H7 (cell line): ENCODE data around the gene IL3. TPM values are rescaled to one million over a fixed set of nuclear protein-coding genes. Genes with fewer than 3 reads are reported as not detected.

Experiments used
- DNase-seq: peaks from one replicate; pipeline ENCODE4 v3.0.0; 2012
- H3K27me3 ChIP-seq: 2 replicates; pipeline ENCODE4 v1.6.0; 2011; ENCODE audit warnings: mild to moderate bottlenecking, low read length; ENCODE audit not compliant: control insufficient read depth, insufficient read depth
- H3K36me3 ChIP-seq: replicated peaks from 2 replicates; pipeline ENCODE4 v1.5.1; 2011; ENCODE audit warnings: low read length; ENCODE audit not compliant: control insufficient read depth, insufficient read depth
- H3K4me3 ChIP-seq: 2 replicates; pipeline ENCODE4 v1.5.1; 2011; ENCODE audit warnings: low read depth, mild to moderate bottlenecking, control low read depth, low read length, moderate library complexity; ENCODE audit not compliant: insufficient read depth
- total RNA-seq: library from RNA; depleted of rRNA; stranded (reverse); fragments of >200 nt; shearing (Covaris generic); gene quantifications from 2 replicates; pipeline ENCODE4 v1.2.3, GENCODE V29; 2014

The IL3 gene
- total RNA-seq, 1 experiment from 2014 or later: not detected

DNA sequence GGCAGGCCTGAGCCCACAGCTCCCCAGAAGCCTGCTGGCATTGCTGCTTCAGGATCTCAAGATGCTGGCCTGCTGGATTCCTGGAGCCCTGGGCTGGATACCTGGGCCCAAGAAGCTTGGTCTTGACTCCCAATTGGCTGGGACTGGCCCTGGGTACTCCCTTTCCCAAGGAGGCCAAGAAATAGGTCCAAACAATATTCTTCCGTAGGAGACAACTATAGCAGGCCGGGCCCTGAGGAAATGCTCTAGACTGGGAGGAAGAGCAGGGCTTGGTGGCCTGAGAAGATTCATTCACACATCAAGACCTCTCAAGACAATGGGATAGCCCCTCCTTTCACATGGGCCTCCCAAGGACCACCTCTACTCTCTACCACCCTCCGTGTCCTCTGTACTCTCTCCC lies 21.0 kb downstream of the IL3 start:
- Histone ChIP-seq H3K36me3 (no peaks in the 10 kb centered on the region), H3K27me3 (no peaks in the 10 kb centered on the region), H3K4me3 (no peak overlapping the region)
- DNase-seq: no peak

DNA sequence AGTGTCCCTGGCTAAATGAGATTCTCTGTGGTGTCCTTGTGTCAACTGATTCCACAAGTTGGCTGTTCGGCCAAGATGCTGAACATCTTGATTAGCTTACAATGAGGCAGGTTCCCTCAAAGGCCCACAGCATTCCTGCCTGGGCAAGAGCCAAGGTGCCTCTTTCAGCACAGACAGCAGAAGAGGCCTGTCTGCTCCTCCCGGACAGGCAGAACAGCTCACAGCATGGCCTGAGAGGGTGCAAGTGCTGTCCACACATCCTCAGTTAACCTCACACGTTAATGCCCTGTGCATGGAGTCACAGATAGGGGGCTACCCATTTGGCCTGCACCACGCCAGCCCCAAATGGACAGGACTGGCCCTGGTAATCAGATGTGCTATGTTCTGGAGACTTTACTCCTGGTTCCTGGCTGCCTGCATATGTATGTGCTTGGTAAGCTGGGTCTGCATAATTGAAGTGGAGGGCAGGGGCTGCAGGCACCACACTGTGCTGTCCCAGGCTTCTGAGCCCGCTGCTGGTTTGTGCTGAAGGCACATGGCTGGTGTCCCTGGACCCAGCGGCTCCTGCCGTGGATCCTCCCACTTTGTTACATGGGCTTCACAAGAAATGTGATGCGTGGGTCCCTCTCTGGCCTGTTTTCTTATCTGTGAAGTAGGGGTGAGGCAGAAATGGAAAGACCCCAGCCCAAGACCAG lies 22.0 kb downstream of the IL3 start:
- DNase-seq: no peak
- H3K27me3 ChIP-seq: no peaks in the 10 kb centered on the region

GRCh38 chr5:132083071-132083678 lies 22.7 kb downstream of the IL3 start:
- DNase-seq: no peak
- Histone ChIP-seq H3K36me3 (no peaks in the 10 kb centered on the region), H3K27me3 (no peaks in the 10 kb centered on the region), H3K4me3 (no peak overlapping the region)

More for the DNA sequence above, 22.0 kb downstream of the IL3 start:
- H3K4me3 ChIP-seq: no peak overlapping the region
- H3K36me3 ChIP-seq: no peaks in the 10 kb centered on the region

- no peaks in the 10 kb centered on the region for H3K36me3 ChIP-seq
- no peak overlapping the region for H3K4me3 ChIP-seq
- no peak for DNase-seq
- no peaks in the 10 kb centered on the region for H3K27me3 ChIP-seq
Measured at GRCh38 chr5:132085686-132086085, 25.2 kb downstream of the IL3 start.

GRCh38 chr5:132086277-132086794 lies 25.9 kb downstream of the IL3 start:
- no peaks in the 10 kb centered on the region for H3K36me3 ChIP-seq
- H3K4me3 ChIP-seq: no peak overlapping the region
- DNase-seq: no peak
- no peaks in the 10 kb centered on the region for H3K27me3 ChIP-seq

GRCh38 chr5:132087176-132087575 lies 26.7 kb downstream of the IL3 start:
- Histone ChIP-seq H3K4me3 (no peak overlapping the region), H3K27me3 (no peaks in the 10 kb centered on the region), H3K36me3 (no peaks in the 10 kb centered on the region)
- DNase-seq: no peak

DNA sequence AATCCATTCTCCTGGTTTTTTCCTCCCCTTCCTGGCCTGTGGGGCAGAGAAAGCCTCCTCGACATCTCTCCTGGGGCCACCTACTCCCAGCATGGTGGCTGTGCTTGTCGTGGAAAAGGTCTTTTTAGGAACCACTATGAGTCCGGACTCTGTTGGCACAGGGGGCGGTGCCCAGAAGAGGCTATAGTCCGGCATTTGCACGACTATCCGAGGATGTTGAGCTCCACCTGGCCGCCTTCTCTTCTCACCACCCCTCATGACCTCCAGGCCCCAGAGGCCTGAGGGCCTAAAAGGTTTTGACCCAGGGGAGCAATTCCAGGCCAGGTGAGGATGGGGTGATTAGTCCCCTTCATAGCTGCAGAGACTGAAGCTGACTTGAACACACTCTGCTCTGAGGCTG lies 27.2 kb downstream of the IL3 start:
- H3K4me3 ChIP-seq: no peak overlapping the region
- H3K27me3 ChIP-seq: no peaks in the 10 kb centered on the region
- H3K36me3 ChIP-seq: no peaks in the 10 kb centered on the region
- DNase-seq: no peak

DNA sequence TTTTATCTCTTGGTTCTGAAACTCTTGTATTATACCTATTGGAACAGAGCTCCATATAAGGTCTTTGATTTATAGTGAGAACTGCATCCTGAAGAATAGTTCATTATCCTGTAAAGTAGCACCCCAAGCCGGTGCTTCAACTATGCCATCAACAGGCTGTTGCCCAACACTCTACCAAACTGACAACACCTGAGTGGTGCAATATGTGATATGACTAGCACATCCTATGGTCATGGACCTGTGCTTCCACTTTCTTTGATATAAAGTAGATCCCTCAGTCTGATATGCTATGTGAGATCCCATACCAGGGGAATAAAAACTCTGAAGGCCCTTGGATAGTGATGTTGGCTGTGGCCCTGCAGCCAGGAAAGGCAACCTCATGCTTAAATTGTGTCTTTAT lies 28.9 kb downstream of the IL3 start:
- Histone ChIP-seq H3K4me3 (no peak overlapping the region), H3K36me3 (no peaks in the 10 kb centered on the region), H3K27me3 (no peaks in the 10 kb centered on the region)
- no peak for DNase-seq

GRCh38 chr5:132090107-132090506 lies 29.7 kb downstream of the IL3 start:
- H3K4me3 ChIP-seq: no peak overlapping the region
- no peaks in the 10 kb centered on the region for H3K27me3 ChIP-seq
- no peak for DNase-seq
- H3K36me3 ChIP-seq: no peaks in the 10 kb centered on the region

DNA sequence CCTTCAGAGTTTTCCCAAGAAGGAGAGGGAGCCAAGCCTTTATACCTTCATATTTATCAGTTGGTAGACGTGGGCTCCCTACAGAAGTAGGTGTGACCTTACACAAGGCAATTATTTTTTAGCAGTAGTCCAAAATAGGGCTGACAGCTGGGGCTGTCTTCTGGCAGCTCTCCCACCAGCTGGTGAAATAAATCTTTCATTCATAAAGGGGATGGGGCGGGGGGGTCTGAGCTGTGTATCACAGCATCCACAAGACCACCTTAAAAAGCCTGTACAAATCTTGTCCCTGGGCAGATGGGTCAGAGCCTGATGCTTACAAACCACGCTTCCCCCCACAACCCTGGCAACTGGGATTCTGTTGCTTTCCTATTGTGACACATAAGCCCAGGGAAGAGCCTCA lies 32.8 kb downstream of the IL3 start:
- Histone ChIP-seq H3K4me3 (no peak overlapping the region), H3K27me3 (no peaks in the 10 kb centered on the region)
- DNase-seq: no peak

GRCh38 chr5:132094393-132095076 lies 34.1 kb downstream of the IL3 start:
- no peak for DNase-seq
- H3K27me3 ChIP-seq: no peaks in the 10 kb centered on the region

More for the DNA sequence above, 32.8 kb downstream of the IL3 start:
- H3K36me3 ChIP-seq: no peaks in the 10 kb centered on the region

DNA sequence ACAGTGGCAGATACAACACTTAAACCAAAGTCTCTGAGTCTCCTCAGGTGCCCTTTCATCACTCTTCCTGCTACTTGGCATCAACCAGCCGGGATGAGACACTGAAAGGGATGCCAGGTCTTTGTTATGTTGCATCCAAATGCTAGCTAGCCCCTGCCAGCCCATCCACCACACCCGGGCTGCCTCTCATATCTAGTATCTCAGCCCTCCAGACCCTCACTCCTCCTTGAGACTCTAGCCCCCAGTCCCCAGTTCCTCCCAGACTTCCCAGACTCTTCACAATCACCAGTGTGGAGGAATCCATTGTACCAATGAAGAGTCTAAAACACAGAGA lies 34.6 kb downstream of the IL3 start:
- H3K36me3 ChIP-seq: no peaks in the 10 kb centered on the region
- DNase-seq: no peak
- no peaks in the 10 kb centered on the region for H3K27me3 ChIP-seq
- H3K4me3 ChIP-seq: no peak overlapping the region

More at GRCh38 chr5:132094393-132095076, 34.1 kb downstream of the IL3 start:
- Histone ChIP-seq H3K36me3 (no peaks in the 10 kb centered on the region), H3K4me3 (no peak overlapping the region)

- Histone ChIP-seq H3K27me3 (no peaks in the 10 kb centered on the region), H3K36me3 (no peaks in the 10 kb centered on the region), H3K4me3 (no peak overlapping the region)
- DNase-seq: no peak
Measured at GRCh38 chr5:132095424-132095972, 35.0 kb downstream of the IL3 start.

- no peak overlapping the region for H3K4me3 ChIP-seq
- no peaks in the 10 kb centered on the region for H3K36me3 ChIP-seq
- H3K27me3 ChIP-seq: no peaks in the 10 kb centered on the region
- no peak for DNase-seq
Measured at GRCh38 chr5:132096904-132097303, 36.4 kb downstream of the IL3 start.

DNA sequence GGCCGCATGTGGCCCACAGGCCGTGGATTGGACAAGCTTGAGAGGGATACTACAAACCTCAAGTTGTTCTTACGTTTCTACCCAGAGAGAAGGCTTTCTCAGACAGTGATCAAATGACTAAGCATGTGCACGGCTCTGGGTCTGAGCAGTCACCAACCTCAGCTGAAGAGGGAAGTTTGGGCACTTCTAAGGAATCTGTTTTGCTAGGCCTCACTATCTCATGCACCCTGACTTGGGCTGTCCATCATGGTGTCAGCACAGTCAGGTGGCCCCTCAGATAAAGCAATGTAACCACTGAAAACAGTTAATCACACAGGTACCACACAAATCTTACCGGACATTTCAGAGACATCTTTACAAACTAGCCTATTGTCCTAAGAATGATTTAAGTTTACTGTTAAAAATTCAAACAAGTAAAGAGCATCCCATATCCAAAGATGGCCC lies 37.7 kb downstream of the IL3 start:
- Histone ChIP-seq H3K36me3 (no peaks in the 10 kb centered on the region), H3K4me3 (no peak overlapping the region), H3K27me3 (no peaks in the 10 kb centered on the region)
- no peak for DNase-seq
